HEK293 (cell line): ENCODE measurements around the gene GCNT1.
"Not testable (repeated sequence)": the region's sequence is repeated elsewhere in the genome, so short reads cannot be mapped to it uniquely, and the experiment has no call there.

Source experiments
- CTCF ChIA-PET: fragments of 350-600 bp; formaldehyde crosslinking; extraction: SDS; loops from one replicate; lab custom pipeline; 2021; ENCODE audit warnings: antibody characterized with exemption; lab: Yijun Ruan, JAX
- POLR2A ChIA-PET: fragments of 300-600 bp; formaldehyde crosslinking; extraction: SDS; loops from one replicate; lab custom pipeline; 2020; ENCODE audit warnings: antibody characterized with exemption, inconsistent platforms; lab: Yijun Ruan, JAX
- H3K27ac ChIP-seq: fragments of 200-500 bp; sonication (Bioruptor generic); 2 replicates; pipeline ENCODE4 v1.5.1; 2014; ENCODE audit warnings: low read depth, low read length, control low read depth, inconsistent platforms; ENCODE audit errors: extremely low read depth
- H3K36me3 ChIP-seq, 2 experiments: fragments of 200-500 bp in 1 of 2; sonication (Bioruptor generic) in 1 of 2; 1 replicate in 1 of 2; 2 replicates in 1 of 2; pipeline ENCODE4 v1.5.1; 2014 to 2017; ENCODE audit warnings: inconsistent platforms in 2 of 2, low read length in 2 of 2; ENCODE audit not compliant: control insufficient read depth in 2 of 2, insufficient read depth in 1 of 2
- H3K4me1 ChIP-seq: fragments of 200-500 bp; sonication (Bioruptor generic); 2 replicates; pipeline ENCODE4 v1.5.1; 2014; ENCODE audit warnings: mild to moderate bottlenecking, low read length, inconsistent platforms; ENCODE audit not compliant: control insufficient read depth, insufficient read depth
- H3K4me3 ChIP-seq: 2 replicates; pipeline ENCODE4 v1.5.1; 2011; ENCODE audit warnings: low read depth, mild to moderate bottlenecking, control low read depth, low read length, moderate library complexity
- H3K9me3 ChIP-seq: fragments of 200-500 bp; sonication (Bioruptor generic); 2 replicates; pipeline ENCODE4 v1.5.1; 2014; ENCODE audit warnings: low read depth, low read length, inconsistent platforms; ENCODE audit not compliant: control insufficient read depth, insufficient read depth
- FEZF1 ChIP-seq: fragments of 450-650 bp; formaldehyde crosslinking; IDR thresholded peaks from 2 replicates; pipeline ENCODE4 v1.5.1; 2016; ENCODE audit warnings: missing biosample characterization, missing genetic modification characterization
- OSR2 ChIP-seq: fragments of 450-650 bp; formaldehyde crosslinking; IDR thresholded peaks from 2 replicates; pipeline ENCODE4 v1.5.1; 2016; ENCODE audit warnings: missing biosample characterization, missing genetic modification characterization
- SCRT1 ChIP-seq: fragments of 450-650 bp; formaldehyde crosslinking; IDR thresholded peaks from 2 replicates; pipeline ENCODE4 v1.5.1; 2016; ENCODE audit warnings: missing biosample characterization, missing genetic modification characterization, borderline replicate concordance
- SCRT2 ChIP-seq: fragments of 450-650 bp; formaldehyde crosslinking; IDR thresholded peaks from 2 replicates; pipeline ENCODE4 v1.5.1; 2016; ENCODE audit warnings: missing biosample characterization, missing genetic modification characterization
- ZBTB26 ChIP-seq: fragments of 450-650 bp; formaldehyde crosslinking; optimal IDR thresholded peaks from 2 replicates; pipeline ENCODE3; 2016; ENCODE audit warnings: missing biosample characterization, mild to moderate bottlenecking, missing genetic modification characterization
- ZBTB6 ChIP-seq: fragments of 450-650 bp; formaldehyde crosslinking; IDR thresholded peaks from 2 replicates; pipeline ENCODE4 v1.5.1; 2017; ENCODE audit warnings: missing biosample characterization, missing genetic modification characterization
- ZBTB8A ChIP-seq: fragments of 450-650 bp; formaldehyde crosslinking; IDR thresholded peaks from 2 replicates; pipeline ENCODE4 v1.5.1; 2016; ENCODE audit warnings: missing biosample characterization, missing genetic modification characterization
- ZFP41 ChIP-seq: fragments of 450-650 bp; formaldehyde crosslinking; IDR thresholded peaks from 2 replicates; pipeline ENCODE4 v1.5.1; 2016; ENCODE audit warnings: missing biosample characterization, missing genetic modification characterization, borderline replicate concordance
- ZFP69B ChIP-seq: fragments of 450-650 bp; formaldehyde crosslinking; IDR thresholded peaks from 2 replicates; pipeline ENCODE4 v1.5.1; 2016; ENCODE audit warnings: missing biosample characterization, missing genetic modification characterization
- ZIC2 ChIP-seq: fragments of 450-650 bp; formaldehyde crosslinking; IDR thresholded peaks from 2 replicates; pipeline ENCODE4 v1.5.1; 2016; ENCODE audit warnings: missing biosample characterization, missing genetic modification characterization
- ZNF112 ChIP-seq: fragments of 450-650 bp; formaldehyde crosslinking; IDR thresholded peaks from 2 replicates; pipeline ENCODE4 v1.5.0; 2017; ENCODE audit warnings: missing biosample characterization, missing genetic modification characterization
- ZNF138 ChIP-seq: fragments of 450-650 bp; formaldehyde crosslinking; IDR thresholded peaks from 2 replicates; pipeline ENCODE4 v1.5.1; 2016; ENCODE audit warnings: missing biosample characterization, missing genetic modification characterization, borderline replicate concordance
- ZNF184 ChIP-seq: fragments of 450-650 bp; IDR thresholded peaks from 2 replicates; pipeline ENCODE4 v1.5.1; 2018; ENCODE audit warnings: missing biosample characterization, mild to moderate bottlenecking, missing genetic modification characterization
- ZNF23 ChIP-seq: fragments of 450-650 bp; formaldehyde crosslinking; IDR thresholded peaks from 2 replicates; pipeline ENCODE4 v1.5.1; 2016; ENCODE audit warnings: missing biosample characterization, missing genetic modification characterization, borderline replicate concordance
- ZNF626 ChIP-seq: fragments of 450-650 bp; sonication (Bioruptor Pico); formaldehyde crosslinking; IDR thresholded peaks from 2 replicates; pipeline ENCODE4 v1.5.1; 2018; ENCODE audit warnings: missing biosample characterization, missing genetic modification characterization, inconsistent platforms
- ZNF664 ChIP-seq: fragments of 450-650 bp; formaldehyde crosslinking; IDR thresholded peaks from 2 replicates; pipeline ENCODE4 v1.5.1; 2016; ENCODE audit warnings: missing biosample characterization, missing genetic modification characterization
- ZNF670 ChIP-seq: fragments of 450-650 bp; formaldehyde crosslinking; IDR thresholded peaks from 2 replicates; pipeline ENCODE4 v1.5.1; 2016; ENCODE audit warnings: missing biosample characterization, missing genetic modification characterization, low read depth
- TF ChIP-seq, protein P1 (sequence below): fragments of 450-650 bp; formaldehyde crosslinking; IDR thresholded peaks from 2 replicates; pipeline ENCODE4 v1.5.1; 2016; ENCODE audit warnings: missing biosample characterization, missing genetic modification characterization
- TF ChIP-seq, protein P2 (sequence below): fragments of 450-650 bp; formaldehyde crosslinking; IDR thresholded peaks from 2 replicates; pipeline ENCODE4 v1.5.1; 2016; ENCODE audit warnings: missing biosample characterization, missing genetic modification characterization
- TF ChIP-seq, protein P3 (sequence below): fragments of 450-650 bp; formaldehyde crosslinking; IDR thresholded peaks from 2 replicates; pipeline ENCODE4 v1.5.1; 2016; ENCODE audit warnings: missing biosample characterization, missing genetic modification characterization

GCNT1 gene

GRCh38 chr9:76475686-76476085 lies 16.7 kb downstream of the GCNT1 start (continued):
- TF ChIP-seq ZIC2 (tag by site-specific recombination): no peak

DNA sequence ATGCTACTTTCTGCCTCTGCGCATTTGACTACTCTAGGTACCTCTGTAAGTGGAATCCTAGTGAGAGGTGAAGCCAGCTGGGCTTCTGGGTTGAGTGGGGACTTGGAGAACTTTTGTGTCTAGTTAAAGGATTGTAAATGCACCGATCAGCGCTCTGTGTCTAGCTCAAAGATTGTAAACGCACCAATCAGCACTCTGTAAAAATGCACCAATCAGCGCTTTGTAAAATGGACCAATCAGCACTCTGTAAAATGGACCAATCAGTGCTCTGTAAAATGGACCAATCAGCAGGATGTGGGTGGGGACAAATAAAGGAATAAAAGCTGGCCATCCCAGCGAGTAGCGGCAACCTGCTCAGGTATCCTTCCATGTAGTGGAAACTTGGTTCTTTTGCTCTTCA lies 18.8 kb downstream of the GCNT1 start:
- POLR2A ChIA-PET, H3K4me3 ChIP-seq, H3K36me3 ChIP-seq, H3K27ac ChIP-seq, H3K9me3 ChIP-seq, H3K4me1 ChIP-seq: not testable (repeated sequence)
- CTCF ChIA-PET: interaction anchor here (0.6 kb wide), 1 partner anchor 347 kb away, joined by 3 read pairs; no protein-coding TSS in a partner anchor

DNA sequence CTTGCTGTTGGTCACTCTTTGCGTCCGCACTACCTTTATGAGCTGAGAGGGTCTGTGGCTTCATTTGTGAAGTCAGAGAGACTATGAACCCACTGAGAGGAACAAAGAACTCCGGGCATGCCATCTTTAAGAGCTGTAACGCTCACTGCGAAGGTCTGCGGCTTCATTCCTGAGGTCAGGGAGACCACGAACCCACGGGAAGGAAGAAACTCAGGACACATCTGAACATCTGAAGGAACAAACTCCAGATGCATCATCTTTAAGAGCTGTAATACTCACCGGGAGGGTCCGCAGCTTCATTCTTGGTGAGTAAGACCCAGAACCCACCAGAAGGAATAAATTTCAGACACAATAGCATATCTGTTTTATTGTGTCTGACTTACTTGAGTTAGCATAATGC lies 19.2 kb downstream of the GCNT1 start:
- Histone ChIP-seq H3K36me3 (no peaks in the 10 kb centered on the region), H3K4me3 (no peak overlapping the region), H3K4me1 (peaks cover 4% of the 10 kb centered on the region), H3K27ac (no peak overlapping the region), H3K9me3 (no peaks in the 10 kb centered on the region)
- ChIA-PET CTCF (no interaction called here), POLR2A (no interaction called here)
- no peak for TF ChIP-seq ZNF664

GRCh38 chr9:76479337-76479736 lies 20.4 kb downstream of the GCNT1 start:
- H3K27ac ChIP-seq, H3K4me3 ChIP-seq, H3K4me1 ChIP-seq, H3K36me3 ChIP-seq, H3K9me3 ChIP-seq, CTCF ChIA-PET, POLR2A ChIA-PET: not testable (repeated sequence)
- TF ChIP-seq SCRT1: peak; percentile 48; the same call in 1 of the 2 replicates
- TF ChIP-seq SCRT2 (tag by site-specific recombination): peak; percentile 61
- TF ChIP-seq ZNF184 (tag by site-specific recombination): peak; percentile 93

GRCh38 chr9:76486151-76486550 lies 27.2 kb downstream of the GCNT1 start:
- Histone ChIP-seq H3K4me3 (no peak overlapping the region), H3K27ac (no peak overlapping the region), H3K9me3 (no peaks in the 10 kb centered on the region), H3K4me1 (no peaks in the 10 kb centered on the region), H3K36me3 (no peaks in the 10 kb centered on the region)
- ChIA-PET POLR2A (no interaction called here), CTCF (interaction anchor here (0.6 kb wide), 1 partner anchor 848 kb away, joined by 3 read pairs; no protein-coding TSS in a partner anchor)
- TF ChIP-seq ZBTB26 (tag by site-specific recombination) (no peak), ZFP69B (tag by site-specific recombination) (no peak), ZBTB8A (tag by site-specific recombination) (no peak), ZBTB6 (tag by site-specific recombination) (no peak), ZNF670 (no peak), ZNF23 (tag by site-specific recombination) (no peak), ZFP41 (no peak), FEZF1 (no peak), ZNF138 (tag by site-specific recombination) (no peak), OSR2 (no peak), ZNF626 (no peak), ZNF112 (tag by site-specific recombination) (no peak)
- TF ChIP-seq, protein P1, sequence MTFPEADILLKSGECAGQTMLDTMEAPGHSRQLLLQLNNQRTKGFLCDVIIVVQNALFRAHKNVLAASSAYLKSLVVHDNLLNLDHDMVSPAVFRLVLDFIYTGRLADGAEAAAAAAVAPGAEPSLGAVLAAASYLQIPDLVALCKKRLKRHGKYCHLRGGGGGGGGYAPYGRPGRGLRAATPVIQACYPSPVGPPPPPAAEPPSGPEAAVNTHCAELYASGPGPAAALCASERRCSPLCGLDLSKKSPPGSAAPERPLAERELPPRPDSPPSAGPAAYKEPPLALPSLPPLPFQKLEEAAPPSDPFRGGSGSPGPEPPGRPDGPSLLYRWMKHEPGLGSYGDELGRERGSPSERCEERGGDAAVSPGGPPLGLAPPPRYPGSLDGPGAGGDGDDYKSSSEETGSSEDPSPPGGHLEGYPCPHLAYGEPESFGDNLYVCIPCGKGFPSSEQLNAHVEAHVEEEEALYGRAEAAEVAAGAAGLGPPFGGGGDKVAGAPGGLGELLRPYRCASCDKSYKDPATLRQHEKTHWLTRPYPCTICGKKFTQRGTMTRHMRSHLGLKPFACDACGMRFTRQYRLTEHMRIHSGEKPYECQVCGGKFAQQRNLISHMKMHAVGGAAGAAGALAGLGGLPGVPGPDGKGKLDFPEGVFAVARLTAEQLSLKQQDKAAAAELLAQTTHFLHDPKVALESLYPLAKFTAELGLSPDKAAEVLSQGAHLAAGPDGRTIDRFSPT (tag by site-specific recombination): no peak
- TF ChIP-seq, protein P2, sequence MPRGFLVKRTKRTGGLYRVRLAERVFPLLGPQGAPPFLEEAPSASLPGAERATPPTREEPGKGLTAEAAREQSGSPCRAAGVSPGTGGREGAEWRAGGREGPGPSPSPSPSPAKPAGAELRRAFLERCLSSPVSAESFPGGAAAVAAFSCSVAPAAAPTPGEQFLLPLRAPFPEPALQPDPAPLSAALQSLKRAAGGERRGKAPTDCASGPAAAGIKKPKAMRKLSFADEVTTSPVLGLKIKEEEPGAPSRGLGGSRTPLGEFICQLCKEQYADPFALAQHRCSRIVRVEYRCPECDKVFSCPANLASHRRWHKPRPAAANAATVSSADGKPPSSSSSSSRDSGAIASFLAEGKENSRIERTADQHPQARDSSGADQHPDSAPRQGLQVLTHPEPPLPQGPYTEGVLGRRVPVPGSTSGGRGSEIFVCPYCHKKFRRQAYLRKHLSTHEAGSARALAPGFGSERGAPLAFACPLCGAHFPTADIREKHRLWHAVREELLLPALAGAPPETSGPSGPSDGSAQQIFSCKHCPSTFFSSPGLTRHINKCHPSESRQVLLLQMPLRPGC: no peak
- TF ChIP-seq, protein P3, sequence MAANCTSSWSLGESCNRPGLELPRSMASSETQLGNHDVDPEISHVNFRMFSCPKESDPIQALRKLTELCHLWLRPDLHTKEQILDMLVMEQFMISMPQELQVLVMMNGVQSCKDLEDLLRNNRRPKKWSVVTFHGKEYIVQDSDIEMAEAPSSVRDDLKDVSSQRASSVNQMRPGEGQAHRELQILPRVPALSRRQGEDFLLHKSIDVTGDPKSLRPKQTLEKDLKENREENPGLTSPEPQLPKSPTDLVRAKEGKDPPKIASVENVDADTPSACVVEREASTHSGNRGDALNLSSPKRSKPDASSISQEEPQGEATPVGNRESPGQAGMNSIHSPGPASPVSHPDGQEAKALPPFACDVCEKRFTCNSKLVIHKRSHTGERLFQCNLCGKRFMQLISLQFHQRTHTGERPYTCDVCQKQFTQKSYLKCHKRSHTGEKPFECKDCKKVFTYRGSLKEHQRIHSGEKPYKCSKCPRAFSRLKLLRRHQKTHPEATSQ: no peak
